GM18858 (cell line): Measurements from ENCODE around the gene TMEM38A.
A peak's percentile ranks its signal among the peaks of the same experiment; 100 is the strongest.

Experiments
- ATAC-seq: cut with Tn5 transposase; IDR thresholded peaks from one replicate; pipeline ENCODE4 v1.9.1; 2021; ENCODE audit not compliant: unreplicated experiment

The TMEM38A gene, protein sequence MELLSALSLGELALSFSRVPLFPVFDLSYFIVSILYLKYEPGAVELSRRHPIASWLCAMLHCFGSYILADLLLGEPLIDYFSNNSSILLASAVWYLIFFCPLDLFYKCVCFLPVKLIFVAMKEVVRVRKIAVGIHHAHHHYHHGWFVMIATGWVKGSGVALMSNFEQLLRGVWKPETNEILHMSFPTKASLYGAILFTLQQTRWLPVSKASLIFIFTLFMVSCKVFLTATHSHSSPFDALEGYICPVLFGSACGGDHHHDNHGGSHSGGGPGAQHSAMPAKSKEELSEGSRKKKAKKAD

DNA sequence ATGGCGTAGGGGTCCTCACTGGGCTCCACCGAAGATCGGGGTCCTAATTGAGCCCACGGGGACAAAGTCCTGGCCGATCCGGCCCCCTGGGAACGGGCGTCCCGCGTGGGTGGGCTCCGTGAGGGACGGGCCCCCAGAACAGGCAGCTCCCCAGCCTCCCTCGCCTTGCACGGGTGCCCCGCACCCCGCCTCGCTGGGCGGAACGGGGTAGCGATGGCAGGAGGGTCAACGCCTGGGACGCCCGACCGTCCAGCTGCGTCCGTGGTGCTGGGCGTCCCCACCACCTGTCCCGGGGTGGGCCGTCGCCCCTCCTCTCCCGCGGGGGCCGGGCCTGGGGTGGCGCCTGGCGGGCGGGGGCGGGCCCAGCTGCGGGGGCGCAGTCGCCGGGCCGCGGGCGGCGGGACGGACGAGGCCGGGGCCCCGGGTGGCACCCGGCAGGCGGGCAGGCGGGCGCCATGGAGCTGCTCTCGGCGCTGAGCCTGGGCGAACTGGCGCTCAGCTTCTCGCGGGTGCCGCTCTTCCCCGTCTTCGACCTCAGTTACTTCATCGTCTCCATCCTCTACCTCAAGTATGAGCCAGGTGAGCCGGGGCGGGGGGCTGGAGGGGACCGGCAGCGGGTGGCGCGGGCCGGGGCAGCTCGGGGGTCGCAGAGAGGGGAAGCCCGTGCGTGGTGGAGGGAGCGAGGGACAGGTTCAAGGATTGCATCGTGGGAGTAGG, at the start of gene TMEM38A:
TMEM38A (plus strand) TSS at position 377 of the 717 bp plus-strand sequence; CDS start at position 456, 79 bp downstream.
- ATAC-seq = no peak

DNA sequence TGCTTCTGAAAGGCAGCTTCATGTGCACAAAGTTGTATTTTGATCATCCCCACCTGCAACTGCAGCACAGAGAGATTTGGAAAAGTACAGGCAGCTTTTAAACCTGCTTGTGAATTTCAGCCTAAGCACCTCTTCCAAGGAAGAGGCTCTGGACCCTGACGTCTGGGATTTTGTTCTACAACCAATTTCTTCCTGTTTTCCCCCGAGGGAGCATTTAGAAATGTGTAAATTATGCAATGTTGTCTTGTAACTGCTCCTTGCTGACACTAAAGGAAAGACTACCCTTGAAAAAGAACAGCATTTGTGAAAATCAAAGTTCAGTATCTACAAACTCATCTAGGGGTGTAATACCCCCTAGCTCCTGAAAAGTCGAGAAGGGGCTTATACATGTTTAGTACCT, 48.3 kb upstream of the TMEM38A start:
- ATAC-seq = no peak

DNA sequence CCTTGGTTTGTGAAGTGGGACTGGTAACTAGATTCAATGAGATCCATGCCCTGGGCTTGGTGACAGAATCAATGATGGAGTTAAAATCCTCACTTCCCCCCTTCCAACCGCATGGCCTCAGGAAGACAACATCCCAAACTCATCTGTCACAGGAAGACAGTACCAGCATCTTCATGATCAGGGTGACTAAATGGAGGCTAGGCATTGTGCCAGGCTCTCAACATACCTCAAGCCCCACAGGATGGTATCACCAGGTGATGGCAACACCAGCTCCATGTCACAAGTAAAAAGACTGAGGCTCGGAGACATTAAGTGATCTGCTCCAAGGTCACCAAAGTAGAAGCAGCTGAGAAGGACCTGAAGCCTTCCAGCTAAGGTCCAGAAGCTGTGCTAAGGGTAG, 47.1 kb upstream of the TMEM38A start:
- ATAC-seq = no peak

DNA sequence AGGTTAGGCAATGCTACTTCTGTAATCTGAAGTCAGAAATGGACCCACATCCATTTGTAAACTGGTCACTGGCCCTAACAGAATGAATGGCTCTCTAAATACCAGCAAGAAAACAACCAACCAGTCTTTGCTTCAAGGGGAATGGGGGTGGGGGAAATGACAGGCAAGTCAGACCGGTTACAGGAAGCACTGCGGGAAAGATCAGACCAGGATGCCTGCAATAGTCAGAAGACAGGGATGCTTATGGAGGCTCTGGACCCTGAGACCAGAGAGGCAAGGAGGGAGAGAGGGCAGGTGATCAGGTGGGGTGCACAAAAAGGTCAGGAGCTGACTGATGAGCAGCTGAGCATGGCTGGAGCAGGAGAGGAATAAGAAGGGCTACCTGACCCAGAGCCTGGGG, 46.0 kb upstream of the TMEM38A start:
- no peak for ATAC-seq

DNA sequence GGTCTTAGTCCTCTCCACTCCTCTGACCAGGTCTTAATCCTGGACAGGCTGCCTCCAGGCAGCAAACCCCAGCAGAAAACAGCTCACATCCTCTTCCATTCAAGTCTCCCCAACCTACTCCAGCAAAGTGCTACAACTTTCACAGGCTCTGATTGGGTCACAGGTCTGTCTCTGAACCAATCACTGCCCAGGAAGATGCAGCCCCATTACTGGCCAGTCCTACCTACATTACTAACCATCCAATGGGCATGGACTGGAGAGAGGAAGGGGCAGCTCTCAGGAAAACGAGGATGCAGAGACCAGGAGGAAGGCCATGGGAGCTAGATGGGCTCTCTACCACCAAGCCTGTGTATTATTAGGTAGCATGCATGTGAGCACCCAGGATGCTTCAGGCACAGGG, 45.1 kb upstream of the TMEM38A start:
- no peak for ATAC-seq

DNA sequence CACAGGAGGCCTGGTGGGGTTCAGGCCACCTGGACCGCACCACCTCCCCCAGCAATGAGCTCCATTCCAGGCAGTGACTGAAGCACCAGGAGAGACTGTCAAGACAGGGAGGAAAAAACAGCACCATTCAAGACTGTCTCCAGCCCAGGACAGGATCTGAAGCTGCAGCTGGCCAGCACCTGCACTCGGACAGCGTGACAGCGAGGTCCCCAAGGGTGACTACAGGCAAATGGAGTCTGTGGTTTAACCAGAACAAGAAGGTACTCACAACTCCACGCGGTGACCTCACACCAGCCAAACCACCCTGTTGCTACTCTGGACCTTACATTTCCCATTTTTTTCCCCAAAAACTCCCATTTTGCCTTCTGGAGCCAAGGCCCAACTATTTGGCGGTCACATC, 42.7 kb upstream of the TMEM38A start:
- no peak for ATAC-seq

DNA sequence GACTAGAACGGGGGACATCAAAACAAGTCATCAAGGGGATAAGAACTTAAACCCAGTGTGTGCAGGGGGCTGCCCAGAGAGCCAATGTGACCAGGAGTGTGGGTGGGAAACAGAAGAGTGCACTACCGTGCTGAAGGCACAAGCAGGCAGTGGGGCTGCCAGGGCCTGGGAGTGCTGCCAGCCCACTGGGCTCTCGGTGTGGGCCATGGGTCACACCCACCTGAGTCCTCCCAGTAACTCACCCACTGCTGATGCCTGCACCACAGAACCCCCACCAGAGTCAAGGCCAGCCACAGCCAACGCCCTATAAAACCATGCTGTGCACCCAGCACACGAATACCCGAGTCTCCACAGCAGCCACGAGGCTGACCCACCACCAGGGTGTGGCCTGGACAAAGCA, 41.5 kb upstream of the TMEM38A start:
- ATAC-seq = no peak

DNA sequence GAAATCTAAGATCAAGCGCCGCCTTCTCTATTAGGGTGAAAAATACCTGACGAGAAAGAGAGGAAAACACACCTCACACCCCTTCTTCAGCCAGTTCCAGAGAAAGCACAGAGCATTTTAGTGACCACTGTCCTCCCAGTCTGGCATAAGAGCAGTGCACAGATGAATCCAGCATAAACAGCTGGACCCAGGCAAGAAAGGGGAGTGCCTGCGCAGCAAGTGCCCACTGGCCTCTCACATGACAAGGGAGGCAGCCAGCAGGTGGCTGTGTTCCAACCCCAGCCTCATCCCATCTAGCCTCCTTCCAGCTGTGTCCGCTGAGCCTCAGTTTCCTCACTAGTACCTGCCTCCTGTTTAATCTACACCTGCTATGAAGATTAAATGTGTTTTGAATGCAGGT, 40.9 kb upstream of the TMEM38A start:
- no peak for ATAC-seq

DNA sequence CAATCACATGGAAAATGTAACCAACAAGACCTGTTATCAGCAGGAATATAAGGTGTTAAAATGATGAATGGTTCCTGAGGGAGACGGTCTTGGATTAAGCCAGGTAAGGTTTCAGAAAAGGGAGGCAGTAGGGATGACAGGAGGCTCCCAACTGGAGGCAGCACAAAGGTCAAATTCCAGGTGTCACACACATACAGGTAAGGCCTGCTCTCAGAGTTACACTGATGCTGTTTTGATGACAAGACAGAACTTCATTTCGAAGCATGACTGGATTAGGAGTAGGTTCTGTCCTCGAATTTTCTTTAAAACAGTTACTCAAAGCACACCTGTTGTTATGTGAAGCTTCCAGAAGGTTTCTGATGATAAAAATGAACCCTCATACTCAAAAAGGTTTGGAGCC, 40.4 kb upstream of the TMEM38A start:
- no peak for ATAC-seq

DNA sequence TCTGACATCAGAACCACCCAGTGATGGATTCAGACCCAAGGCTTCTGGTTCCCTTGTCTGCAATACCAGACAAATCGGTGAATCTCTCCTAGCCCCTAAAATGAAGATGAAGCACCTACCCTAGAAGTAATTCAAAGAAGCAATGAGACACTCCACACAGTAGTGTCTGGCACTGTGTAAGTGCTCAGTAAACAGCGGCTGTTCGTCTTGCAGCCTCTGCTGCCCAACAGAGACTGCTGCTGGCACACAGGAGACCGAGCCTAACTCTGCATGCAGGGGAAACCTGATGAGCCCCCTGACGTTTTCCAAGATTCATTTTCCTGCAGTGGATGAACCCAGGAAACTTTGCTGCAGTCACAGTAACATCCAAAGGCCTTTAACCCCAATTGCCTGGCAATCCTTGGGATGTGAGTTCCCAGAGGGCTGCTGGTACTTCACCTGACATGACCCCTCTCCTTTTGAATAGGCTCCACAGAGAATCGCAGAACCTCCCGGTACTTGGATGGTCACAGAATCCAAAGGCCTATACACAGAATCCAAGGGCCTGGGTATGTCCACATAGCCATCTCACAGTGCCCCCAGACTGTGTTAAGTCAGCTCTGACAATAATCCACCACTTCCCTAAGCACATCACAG, 39.7 kb upstream of the TMEM38A start:
- no peak for ATAC-seq

DNA sequence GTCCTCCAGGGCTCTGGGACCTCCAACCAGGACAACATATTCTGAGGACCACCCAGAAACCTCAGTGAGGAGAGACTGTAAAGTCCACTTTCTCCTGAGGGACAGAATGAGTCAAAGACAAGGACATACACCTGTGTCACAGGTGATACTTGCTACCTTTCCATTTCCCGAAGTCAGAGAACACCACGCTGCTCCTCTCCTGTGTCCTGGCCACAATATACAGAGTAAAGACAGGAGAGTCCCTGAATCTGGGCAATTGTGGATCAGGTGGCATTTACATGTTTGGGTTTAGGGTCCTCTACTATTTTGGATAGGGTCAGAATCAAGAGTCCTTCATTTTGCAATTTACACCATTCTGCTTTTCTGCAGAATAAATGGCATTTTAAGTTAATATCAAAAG, 37.9 kb upstream of the TMEM38A start:
- no peak for ATAC-seq

DNA sequence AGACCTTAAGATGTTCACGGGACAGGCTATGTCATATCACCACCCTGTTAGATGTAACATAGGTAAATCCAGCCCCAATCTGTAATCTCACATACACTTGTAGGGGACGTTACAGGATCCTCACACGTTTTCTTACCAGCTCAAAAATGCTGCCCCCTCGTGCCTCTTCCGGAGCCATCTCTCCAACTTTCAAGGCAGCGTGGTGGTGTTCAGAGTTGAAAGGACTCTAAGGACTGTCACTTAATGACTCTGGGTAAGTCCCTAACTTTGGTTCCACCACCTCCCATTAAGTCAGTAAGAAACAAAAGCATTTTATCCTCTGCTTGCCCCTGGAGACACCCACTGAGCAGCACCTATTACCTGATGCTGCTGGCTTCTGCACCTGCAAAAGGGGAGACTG, 37.4 kb upstream of the TMEM38A start:
- no peak for ATAC-seq

DNA sequence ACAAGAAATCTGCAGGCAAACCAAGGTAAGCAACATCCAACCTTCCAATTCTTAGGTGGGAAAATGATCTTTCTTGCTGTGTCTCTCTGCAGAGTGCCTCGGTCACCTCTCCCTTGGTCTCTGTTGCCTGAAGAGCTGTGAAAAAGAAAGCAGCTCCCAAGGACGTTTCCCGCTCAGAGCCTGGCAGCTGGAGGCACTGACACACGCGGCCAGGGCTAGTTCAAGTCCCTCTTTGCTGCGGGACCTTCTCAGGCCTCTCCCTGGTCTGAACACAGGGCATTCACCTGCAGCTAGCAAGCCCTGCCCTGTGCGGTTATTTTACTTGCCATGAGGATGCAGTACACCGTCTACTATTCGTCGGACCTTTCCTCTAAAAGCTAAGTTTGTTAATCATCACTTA, 36.7 kb upstream of the TMEM38A start:
- ATAC-seq = no peak

DNA sequence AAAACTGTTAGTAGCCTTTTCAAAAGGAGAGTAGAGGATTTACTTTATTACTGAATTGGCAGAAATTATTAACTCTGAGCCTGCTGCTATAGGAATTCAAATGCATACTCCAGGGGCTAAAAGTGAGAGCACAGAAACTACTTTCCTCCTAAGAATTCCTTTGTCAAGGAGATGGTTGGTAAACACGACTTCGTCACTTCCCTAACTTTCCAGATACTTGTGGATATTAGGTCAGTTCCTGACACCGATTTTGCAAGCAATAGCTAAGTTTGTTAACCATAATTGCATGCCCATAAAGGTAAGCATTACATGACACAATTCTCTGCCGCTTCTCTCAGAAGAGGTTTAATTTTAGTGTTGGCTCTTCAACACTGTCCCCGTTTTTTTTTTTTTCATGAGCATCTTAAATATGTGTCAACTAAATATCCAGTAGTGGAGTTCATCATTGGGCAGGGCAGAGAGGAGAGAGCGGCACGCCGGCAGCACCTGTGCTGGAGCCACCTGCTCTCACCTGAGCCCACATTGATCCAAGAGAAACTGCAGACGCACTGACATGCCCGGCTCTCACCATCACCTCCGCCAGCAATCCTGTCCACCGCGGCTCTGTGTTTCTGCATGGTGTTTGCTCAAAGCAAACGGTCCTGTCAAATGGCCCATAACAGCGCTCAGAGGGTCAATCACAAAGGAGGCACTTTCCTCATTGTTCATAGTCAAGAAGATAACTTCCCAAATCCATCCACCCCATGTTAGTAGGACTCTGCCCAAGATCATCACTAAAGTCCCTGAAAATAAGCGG, 35.6 kb upstream of the TMEM38A start:
- no peak for ATAC-seq

DNA sequence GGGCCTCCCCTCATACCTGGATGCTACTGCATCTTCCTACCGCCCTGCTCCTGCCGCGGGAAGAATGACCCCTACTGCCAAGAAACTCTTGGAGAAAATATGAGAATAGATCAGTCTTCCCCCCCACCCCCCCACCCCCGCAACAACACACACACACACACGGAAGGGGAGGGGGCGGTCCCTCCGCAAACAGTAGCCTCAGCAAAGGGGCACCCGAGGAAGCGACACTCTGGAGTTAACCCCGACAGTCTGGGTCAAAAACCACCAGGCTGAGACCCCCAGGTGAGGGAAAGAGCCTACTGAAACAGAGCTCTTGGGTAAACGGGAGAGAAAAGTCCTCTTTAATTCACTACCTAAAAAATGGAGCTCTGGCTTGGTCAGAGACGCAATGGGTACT, 34.1 kb upstream of the TMEM38A start:
- no peak for ATAC-seq

DNA sequence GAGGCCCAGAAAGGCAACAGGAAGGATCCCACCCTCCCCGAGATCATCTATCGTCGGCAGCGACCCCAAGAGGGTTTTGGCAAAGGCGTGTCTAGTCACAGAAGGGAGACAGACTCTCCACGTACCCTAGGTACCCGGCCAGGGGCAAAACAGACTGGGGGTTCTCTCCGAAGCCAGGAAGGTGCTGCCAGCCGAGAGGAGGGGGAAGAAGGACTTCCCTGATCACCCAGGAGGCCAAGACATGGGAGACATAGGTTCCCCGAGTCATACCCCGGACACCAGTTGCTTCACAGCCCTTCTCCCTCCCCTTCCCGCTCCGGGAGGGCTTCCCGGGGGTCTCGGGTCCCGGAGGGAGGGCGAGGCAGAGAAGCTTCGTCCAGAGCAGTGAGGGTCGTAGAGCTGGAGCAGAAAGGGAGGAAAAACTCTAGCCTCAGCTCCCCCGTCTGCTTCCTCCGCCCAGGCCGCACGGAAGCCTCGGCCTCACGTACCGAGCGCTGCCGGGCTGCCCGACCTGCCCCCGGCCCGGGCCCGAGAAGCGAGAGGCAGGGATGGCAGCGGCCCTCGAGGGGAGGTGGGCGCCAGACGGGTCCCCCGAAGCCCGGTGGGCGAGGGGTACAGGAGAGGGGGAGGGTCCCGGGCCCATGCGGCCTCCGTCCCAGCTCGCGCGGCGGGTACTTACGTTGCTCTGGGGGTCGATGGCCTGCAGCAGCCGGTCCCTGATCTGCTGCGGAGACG, 33.6 kb upstream of the TMEM38A start:
- no peak for ATAC-seq

DNA sequence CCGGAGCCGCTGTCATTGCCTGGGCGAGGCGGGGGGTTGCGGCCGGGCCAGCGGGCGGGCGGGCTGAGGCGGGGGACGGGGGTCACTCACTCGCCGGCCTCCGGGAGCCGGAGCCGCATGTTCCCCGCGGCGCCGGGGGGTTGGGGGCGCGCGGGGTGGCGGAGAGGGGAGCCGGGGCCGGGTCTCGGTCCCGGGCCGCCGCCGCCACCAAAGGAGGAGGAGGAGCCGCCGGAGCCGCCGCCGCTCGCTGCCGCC, 33.1 kb upstream of the TMEM38A start:
- no peak for ATAC-seq

DNA sequence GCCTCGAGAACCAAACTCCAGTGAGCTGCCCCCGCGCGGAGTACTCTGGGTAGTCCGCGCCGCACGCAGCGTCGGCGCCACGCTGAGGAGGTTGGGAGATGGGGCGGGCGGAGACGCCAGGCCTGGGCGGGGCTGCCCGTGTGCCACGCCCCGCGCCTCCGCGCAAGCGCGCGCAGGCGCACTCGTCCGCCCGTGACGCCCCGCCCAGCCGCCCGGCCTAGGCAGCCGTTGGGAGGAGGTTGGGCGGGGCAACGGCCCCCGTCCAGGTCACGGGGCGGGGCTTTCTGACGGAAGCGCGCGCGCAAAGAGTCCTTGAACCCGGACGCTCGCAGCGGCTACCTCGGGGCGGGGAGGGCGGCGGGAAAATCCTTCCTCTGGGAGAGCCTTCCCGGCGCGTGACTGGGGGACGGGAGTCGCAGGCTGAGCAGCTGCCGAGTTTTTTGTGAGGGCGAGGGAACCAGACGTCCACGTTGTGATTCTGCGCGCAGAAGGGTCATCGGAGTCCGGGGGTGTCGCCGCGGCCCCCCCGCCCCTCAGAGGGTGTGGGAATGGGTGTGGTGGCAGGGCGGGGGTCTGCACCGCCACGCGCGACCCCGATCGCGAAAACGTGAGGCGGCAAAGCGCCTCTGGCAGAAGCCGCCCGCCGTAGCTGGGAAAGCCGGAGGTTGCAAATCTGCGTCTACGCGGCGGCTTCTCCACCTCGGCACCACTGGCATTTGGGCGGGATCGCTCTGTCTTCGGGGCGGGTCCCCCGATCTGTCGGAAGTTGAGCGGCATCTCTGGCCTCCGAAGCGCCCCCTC, 32.6 kb upstream of the TMEM38A start, which contains the start of gene MED26:
MED26 (minus strand) TSS at position 22 of the 801 bp plus-strand sequence. CDS start 261 bp downstream, outside the sequence.
- peak; percentile 69 for ATAC-seq

DNA sequence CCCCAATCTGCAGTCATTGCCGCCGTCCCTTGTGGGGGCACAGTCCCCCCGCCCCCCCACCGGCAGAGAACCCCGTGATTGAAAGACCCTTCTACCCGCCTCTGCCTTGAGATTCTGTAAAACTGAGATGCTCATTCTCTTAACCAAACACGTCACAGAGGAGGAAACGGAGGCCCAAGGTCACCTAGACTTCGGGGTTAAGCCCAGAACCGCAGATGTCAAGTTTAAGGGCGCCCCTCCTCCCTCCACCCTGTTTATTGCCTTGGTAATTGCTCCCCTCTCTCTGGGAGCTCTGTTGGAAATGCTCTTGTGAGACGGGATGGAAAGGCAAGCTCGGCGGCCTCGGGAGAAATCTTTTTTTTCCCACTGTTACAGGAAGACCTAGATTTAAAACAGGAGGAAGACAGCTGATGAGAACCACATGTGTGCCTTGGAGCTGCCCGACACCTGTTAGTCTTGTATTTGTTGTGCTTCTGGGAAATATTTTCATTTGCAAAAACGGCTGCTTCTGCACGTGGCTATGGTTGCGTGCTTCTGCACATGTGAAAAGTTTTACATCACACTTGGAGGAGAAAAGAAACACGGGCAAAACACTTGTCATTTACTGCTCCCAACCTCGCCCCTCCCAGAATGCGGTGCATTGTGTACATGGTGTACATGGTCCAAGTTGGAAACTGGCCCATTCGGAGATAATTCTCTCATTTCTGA, 31.8 kb upstream of the TMEM38A start:
- ATAC-seq = no peak
